ENCODE measurements around the gene ITCH. TPM values are rescaled to one million over a fixed set of nuclear protein-coding genes. Genes with fewer than 3 reads are reported as not detected.
"Not testable (repeated sequence)": the region's sequence is repeated elsewhere in the genome, so short reads cannot be mapped to it uniquely, and the experiment has no call there.

The ITCH gene
- total RNA-seq, 1 experiment from 2014 or later = 63.8 TPM

DNA sequence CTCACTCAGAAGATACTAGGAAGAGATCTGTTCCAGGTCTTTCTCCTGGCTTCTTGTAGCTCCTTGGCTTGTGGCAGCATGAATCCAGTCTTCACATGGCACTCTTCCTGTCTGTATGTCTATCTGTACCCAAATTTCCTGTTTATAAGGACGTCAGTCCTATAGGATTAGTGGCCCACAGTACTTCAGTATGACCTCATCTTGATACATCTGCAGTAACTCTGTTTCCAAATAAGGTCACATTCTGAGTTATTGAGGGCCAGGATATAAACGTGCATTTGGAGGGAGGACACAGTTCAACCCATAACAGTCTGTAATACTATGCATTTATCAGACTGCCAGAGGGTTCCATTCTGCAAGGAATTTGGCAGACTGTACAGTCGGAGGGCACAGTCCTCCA lies 95.6 kb downstream of the ITCH start:
- no peak for DNase-seq (ENCODE audit: low spot score)

DNA sequence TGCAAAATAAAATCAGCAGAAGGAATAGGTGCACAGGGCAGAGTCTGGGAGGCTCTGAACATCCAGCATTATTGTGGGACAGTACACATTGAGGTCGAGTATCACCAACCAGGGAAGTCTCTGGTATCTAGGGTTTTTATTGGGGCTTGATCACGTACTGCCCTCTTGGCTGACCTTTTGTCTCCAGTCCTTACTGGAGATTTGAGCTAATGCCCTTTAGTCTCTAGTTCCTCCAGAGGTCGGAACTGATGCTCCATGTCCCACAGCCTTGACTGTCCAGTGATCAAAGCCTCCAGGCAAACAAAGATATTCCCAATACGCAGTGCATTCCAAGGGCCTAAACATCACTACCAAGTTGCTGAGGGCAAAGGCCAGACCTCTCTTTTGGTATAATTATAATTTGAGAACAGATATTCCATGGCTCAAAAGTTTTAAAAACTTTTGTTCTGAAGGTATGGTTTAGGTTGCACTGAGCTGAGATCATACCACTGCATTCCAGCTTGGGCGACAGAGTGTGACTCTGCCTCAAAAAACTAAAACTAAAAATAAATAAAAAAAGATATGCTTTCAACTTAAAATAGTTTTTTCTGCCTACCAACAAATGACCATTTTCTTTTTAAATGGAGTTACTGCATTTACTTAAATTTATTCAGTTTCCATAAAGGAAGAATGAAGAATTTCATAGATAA lies 96.3 kb downstream of the ITCH start:
- no peak for DNase-seq (ENCODE audit: low spot score)

DNA sequence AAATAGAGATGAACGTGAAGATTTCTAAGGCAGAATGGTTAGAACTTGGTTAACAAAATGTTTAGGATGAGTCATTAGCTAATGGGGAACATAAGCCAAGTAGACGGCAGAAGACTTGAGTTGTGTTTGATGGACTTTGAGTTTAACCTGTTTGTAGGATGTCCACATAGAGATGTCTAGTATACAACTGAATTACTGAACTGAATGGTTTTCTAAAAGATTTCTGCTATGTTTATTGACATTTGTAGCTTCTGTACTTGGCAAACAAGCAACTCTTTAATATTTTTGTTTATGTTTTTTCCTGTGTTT lies 98.7 kb downstream of the ITCH start:
- DNase-seq (ENCODE audit: low spot score) = no peak

DNA sequence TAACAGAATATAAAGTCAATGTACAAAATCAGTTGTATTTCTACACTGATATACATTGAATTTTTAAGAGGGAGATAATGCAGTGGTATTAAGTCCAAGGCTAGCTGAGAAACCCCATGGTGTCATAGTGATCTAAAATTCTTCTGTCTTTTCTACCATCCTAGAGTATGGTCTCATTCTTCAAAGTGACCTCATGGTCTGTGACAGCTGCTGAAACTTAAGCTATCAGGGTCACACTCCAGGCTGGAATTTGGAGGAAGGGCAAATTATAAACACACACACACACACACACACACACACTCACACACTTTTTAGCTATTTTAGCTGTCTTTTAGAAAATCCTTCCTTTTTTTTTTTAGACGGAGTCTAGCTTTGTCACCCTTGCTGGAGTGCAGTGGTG lies 105.9 kb downstream of the ITCH start:
- DNase-seq (ENCODE audit: low spot score) = no peak

DNA sequence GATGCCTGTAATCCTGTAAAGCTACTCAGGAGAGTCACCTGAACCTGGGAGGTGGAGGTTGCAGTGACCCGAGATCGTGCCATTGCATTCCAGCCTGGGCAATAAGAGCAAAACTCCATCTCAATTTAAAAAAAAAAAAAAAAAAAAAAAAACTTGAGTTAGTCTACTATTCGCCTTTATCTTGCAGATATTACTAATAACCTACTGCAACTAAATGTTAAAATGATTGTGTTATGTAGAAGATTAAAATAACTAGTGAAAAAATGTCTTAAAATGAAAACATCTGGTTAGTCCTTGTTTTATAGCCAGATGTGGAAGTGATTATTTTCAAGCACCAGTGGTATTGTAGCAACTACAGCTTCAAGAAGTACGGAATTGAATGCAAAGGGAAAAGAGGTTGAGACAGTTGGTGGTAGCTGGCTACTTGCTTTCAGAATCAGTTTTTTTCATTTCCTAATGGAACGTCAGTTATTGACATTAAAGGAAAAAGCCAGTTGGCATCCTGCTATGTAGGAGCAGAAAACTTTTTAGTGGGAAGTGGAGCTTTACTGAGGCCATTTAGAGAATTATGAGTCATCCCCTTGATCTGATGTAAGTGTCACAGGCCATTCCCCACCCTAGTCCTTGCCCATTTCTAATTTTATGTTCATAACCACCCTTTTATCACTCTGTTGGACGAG lies 109.3 kb downstream of the ITCH start:
- DNase-seq (ENCODE audit: low spot score) = peak; percentile 74

DNA sequence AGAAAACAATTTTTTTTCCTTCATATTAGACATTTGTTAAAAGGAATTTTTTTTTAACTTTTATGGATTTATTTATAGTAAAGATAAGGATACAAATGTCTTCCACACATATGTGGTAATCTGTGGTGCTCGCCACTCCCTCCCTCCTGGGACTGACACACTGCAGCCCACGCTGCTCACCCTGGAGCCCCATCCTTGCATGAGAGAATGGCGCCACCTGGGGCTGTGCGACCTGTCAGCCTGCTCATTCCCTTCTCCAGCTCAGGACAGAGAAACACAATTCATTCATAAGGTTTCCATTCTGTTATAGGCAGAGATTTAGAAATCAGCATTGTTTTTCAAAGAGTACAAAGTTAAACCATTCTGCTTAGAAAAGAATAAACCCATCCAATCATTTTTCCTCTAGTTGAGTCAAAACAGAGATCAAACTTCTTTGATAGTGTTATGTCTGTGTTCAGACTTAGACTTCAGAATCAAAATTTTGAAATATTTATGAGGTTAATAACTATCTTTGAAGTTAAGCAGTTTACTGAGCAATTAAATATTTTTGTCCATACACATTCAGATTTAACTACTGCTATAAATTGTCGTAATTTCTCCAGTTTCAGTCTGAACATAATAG lies 110.3 kb downstream of the ITCH start:
- DNase-seq (ENCODE audit: low spot score) = peak; percentile 14

DNA sequence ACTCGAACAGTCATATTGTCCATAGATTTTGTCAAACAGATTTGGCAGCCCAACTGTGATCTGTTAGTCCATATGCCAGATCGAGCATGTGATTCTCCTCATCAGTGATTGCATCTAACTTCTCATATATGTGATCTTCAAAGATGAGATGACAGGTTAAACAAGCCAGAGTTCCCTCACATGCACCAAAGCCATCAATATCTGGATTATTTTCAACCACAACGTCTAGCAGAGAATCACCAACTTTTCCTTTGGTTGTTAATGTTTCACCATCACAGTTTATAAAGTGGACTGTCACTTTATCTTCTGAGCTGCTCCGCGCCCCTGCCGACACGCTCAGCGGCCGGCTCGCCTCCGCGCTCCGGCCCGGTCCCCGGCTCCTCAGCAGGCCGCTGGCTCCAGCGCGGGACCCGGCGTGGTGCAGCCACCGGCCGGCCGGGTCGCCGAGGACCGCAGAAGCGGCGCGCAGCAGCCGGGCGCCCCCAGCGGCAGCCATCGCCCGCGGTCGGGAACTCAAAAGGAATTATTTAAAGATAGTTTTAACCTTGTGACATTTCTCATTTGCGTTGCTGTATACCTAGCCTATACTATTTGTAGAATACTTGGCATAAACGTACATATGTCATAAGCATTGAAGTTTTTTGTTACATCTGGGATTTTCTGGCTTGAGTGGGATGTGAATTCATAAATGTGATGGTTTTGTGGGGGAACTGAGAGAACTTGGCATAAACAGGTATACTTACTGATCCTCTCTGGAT lies 113.1 kb downstream of the ITCH start:
- no peak for DNase-seq (ENCODE audit: low spot score)

DNA sequence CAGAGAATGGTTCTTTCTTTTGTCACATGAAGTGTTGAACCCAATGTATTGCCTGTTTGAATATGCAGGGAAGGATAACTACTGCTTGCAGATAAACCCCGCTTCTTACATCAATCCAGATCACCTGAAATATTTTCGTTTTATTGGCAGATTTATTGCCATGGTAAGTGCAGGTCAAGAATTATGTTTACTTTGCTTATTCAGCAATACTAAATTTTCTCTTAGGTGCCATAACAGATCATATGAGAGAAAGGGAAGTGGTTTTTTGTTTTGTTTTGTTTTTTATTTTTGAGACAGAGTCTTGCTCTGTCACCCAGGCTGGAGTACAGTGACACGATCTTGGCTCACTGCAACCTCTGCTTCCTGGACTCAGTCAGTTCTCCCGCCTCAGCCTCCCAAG lies 116.6 kb downstream of the ITCH start:
- no peak for DNase-seq (ENCODE audit: low spot score)

DNA sequence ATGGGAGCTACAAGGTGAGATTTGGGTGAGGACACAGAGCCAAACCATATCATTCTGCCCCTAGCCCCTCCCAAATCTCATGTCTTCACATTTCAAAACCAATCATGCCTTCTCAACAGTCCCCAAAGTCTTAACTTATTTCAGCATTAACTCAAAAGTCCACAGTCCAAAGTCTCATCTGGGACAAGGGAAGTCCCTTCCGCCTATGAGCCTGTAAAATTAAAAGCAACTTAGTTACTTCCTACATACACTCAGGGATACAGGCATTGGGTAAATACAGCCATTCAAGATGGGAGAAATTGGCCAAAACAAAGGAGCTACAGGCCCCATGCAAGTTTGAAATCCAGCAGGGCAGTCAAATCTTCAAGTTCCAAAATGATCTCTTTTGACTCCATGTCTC lies 119.1 kb downstream of the ITCH start:
- DNase-seq (ENCODE audit: low spot score) = not testable (repeated sequence)

DNA sequence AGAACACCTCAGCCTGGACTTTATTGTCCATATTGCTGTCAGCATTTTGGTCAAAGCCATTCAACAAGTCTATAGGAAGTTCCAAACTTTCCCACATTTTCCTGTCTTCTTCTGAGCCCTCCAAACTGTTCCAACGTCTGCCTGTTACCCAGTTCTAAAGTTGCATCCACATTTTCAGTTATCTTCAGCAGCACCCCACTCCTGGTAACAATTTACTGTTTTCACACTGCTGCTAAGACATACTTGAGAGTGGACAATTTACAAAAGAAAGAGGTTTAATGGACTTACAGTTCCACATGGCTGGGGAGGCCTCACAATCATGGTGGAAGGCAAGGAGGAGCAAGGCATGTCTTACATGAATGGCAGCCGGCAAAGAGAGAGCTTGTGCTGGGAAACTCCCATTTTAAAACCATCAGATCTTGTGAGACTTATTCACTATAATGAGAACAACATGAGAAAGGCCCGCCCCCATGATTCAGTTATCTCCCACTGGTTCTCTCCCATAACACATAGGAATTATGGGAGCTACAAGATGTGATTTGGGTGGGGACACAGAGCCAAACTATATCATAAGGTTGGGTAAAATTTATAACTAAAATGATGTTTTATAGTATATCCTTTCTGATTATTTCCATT lies 120.6 kb downstream of the ITCH start:
- not testable (repeated sequence) for DNase-seq (ENCODE audit: low spot score)

DNA sequence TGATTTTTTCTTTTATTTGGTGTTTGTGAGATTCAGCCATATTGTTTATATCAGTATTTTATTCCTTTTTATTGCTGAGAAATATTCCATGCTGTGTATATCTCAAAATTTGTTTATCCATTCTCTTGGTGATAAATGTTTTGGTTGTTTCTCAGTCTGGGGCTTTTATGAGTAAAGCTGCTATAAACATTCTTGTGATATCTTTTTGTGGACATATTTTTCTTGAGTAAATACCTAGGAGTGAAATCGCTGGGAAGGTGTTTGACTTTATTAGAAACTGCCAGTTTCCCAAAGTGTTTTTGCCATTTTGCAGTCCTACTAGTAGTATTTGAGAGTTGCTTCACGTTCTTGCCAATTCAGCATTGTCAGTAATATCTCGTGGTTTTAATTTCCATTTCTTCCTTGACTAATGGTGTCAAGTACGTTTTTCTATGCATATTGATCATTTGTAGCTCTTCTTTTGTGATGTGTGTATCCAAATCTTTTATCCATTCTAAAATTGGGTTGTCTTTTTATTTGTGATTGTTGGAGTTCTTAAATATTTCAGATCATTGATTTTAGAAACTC lies 122.1 kb downstream of the ITCH start:
- DNase-seq (ENCODE audit: low spot score) = no peak

DNA sequence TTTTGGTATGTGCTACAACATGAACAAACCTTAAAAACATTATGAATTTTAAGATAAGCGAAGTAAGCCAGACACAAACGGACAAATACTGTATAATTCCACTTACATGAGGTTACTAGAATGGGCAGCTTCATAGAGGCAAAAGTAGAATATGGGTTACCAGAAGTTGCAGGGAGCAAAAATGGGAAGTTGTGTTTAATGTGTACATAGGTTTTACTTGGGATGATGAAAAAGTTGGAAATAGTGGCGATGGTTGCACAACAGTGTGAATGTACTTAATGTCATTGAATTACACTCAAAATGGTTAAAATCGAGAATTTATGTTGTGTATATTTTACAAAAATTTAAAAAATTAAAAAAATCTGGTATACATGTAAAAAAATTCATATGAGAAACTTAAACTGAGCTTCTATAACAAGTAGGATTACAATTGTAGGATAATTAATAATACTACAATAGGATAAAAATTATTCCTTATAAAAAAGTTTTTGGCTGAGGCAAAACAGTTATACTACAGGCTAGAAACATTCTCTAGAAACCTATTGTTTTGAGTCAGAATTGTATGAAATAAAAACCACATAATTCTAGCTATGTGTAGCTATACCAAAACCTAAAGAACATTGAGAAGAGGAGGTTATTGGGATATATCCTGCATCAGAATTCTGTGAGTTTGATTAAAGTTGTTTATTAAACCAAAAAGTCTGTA lies 128.3 kb downstream of the ITCH start:
- no peak for DNase-seq (ENCODE audit: low spot score)

DNA sequence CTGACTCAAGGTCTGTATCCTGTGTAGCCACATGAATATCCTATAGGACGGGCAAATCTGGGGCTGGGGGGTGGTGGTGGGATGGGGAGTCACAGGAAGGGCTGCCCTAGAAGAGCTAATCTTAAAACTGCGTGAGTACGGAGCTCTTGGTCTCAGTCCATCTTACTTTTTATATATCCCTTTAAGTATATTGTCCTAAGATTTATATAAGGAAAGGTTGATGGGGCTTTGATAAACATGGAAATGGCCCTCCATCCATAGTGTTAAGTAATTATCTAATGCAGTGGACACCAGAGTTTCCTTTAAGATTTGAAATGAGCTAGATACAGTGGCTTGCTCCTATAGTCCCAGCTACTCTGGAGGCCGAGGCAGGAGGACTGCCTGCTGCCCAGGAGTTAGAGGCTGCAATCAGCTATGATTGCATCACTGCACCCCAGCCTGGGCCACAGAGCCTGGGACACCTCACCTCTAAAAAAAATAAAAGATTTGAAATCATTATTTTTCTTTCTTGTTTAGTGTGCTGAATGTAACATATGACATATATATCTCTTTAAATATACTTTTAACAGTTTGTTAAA lies 128.9 kb downstream of the ITCH start:
- DNase-seq (ENCODE audit: low spot score) = no peak

DNA sequence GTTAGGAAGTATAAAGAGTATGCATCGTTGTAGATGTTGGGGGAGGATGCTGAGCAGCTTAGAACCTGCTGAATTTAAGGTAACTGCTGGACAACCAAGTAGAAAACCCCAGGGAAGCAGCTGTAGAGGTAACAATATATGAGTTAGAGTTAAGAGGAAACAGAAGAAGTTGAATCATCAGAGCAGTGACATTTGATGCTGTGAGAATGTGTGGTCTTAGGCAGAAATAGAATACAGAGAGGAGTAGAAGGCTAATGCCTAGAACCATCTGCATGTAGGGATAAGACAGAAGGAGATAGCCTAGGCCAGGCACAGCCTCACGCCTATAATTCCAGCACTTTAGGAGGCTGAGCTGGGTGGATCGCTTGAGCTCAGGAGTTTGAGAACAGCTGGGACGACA lies 130.6 kb downstream of the ITCH start:
- DNase-seq (ENCODE audit: low spot score) = no peak

DNA sequence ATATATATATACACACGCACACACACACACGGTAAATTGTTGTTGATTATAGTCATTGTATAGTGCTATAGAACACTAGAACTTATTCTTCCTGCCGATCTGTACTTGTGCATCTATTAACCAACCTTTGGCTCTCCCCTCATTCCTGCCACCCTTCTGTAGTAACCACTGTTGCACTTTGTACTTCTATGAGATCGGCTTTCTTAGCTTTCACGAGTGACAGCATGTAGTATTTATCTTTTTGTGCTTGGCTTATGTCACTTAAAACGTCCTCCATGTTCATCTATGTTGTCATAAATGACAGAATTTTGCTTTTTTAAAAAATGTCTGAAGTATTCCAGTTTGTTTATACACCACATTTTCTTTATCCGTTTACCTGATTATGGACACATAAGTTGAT lies 132.2 kb downstream of the ITCH start:
- DNase-seq (ENCODE audit: low spot score) = no peak

DNA sequence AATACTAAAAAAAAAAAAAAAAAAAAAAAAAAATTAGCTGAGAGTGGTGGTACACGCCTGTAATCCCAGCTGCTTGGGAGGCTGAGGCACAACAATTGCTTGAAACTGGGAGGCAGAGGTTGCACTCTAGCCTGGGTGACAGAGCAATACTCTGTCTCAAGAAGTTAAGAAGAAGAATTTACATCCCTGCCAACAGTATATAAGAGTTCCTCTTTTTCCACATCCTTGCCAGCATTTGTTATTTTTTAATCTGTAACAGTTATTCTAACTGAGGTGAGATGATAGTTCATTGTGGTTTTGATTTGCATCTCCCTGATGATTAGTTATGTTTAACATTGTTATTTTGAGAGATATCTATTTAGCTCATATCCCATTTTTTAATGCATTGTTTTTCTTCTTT lies 132.8 kb downstream of the ITCH start:
- no peak for DNase-seq (ENCODE audit: low spot score)

DNA sequence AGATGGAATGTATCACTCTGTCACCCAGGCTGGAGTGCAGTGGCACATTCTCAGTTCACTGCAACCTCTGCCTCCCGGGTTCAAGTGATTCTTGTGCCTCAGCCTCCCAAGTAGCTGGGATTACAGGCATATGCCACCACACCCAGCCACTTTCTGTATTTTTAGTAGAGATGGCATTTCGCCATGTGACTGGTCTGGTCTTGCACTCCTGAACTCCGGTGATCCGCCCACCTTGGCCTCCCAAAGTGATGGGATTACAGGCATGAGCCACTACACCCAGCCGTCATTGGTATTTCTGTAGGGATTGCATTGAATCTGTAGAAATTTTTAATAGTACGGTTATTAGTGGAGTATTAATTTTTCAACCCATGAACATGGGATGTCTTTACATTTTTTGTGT lies 134.5 kb downstream of the ITCH start:
- DNase-seq (ENCODE audit: low spot score) = not testable (repeated sequence)

DNA sequence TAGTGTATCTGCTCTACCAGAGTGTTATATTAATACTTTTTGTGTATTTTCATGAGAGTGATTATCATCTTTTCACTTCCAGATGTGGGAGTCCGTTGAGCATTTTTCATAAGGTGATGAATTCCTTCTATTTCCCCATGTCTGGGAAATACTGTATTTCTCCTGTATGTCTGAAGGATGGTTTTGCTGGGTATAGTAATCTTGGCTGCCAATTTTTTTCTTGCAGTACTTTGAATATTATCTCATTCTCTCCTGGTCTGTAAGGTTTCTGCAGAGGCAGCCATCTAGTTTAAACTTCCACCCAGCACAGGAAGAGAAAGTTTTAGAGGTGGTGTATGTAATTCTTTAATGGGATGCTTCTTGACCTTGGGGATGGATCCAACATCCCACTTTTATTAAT lies 137.8 kb downstream of the ITCH start:
- DNase-seq (ENCODE audit: low spot score) = no peak

DNA sequence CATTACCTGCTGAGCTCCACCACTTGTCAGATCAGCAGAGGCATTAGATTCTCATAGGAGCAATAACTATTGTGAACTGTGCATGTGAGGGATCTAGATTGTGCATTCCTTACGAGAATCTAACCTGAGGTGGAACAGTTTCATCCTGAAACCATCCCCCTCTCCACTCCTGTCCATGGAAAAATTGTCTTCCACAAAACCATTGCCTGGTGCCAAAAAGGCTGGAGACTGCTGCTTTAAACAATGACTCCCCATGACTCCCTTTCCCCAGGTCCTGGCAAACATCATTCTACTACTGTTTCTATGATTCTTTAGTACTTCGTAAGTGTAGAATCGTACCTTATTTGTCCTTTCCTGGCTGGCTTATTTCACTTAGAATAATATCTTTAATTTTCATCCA lies 143.4 kb downstream of the ITCH start:
- no peak for DNase-seq (ENCODE audit: low spot score)

DNA sequence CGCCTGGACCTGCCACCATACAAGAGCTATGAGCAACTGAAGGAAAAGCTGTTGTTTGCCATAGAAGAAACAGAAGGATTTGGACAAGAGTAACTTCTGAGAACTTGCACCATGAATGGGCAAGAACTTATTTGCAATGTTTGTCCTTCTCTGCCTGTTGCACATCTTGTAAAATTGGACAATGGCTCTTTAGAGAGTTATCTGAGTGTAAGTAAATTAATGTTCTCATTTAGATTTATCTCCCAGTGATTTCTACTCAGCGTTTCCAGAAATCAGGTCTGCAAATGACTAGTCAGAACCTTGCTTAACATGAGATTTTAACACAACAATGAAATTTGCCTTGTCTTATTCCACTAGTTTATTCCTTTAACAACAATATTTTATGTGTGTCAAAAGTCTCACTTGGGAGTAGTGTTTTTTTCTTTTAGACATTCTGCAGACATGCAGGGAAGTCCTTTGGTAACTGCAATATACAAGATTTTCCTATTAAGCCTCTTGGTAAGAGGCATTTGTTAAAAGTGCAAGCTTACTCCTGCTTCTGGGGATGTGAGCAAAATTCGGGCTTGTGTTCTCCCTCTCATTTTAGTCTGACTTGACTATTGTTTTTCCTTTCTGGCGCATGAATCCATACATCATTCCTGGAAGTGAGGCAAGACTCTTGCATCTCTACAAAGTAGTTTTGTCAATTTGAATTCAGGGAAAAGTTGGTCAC lies 144.8 kb downstream of the ITCH start:
- no peak for DNase-seq (ENCODE audit: low spot score)
